WTC11 (cell line): ENCODE measurements around the gene GRK1. TPM values are rescaled to one million over a fixed set of nuclear protein-coding genes. Genes with fewer than 3 reads are reported as not detected.
A peak's percentile ranks its signal among the peaks of the same experiment; 100 is the strongest.

Experiments used
- ATAC-seq: fragments of 200-7000 bp; cut with Tn5 transposase; 2 replicates; pipeline ENCODE4 v1.10.0; 2021; ENCODE audit warnings: mild to moderate bottlenecking, moderate library complexity
- CTCF ChIA-PET: fragments of 300-600 bp; sonication (Branson Sonifier 250); formaldehyde crosslinking; loops from one replicate; lab custom pipeline; 2021; ENCODE audit warnings: antibody characterized with exemption; lab: Charles Lee
- POLR2A ChIA-PET: fragments of 350-600 bp; sonication (Branson Sonifier 250); formaldehyde crosslinking; loops from one replicate; lab custom pipeline; 2021; ENCODE audit warnings: antibody characterized with exemption; lab: Charles Lee
- DNase-seq: peaks from one replicate; pipeline ENCODE4 v3.0.0; 2021; ENCODE audit warnings: low spot score
- H3K27ac Mint-ChIP-seq: 2 replicates; pipeline ENCODE4 v1.8.0; 2021; ENCODE audit warnings: mixed read lengths
- H3K27me3 Mint-ChIP-seq: 2 replicates; pipeline ENCODE4 v1.8.0; 2021; ENCODE audit warnings: low read depth, mild to moderate bottlenecking, moderate library complexity, mixed read lengths
- H3K36me3 Mint-ChIP-seq: 2 replicates; pipeline ENCODE4 v1.8.0; 2021; ENCODE audit warnings: mixed read lengths
- H3K4me1 Mint-ChIP-seq: 2 replicates; pipeline ENCODE4 v1.8.0; 2022; ENCODE audit warnings: mixed read lengths
- H3K4me3 Mint-ChIP-seq: 2 replicates; pipeline ENCODE4 v1.8.0; 2021; ENCODE audit warnings: mild to moderate bottlenecking, moderate library complexity, mixed read lengths
- H3K9me3 Mint-ChIP-seq: 2 replicates; pipeline ENCODE4 v1.8.0; 2021; ENCODE audit warnings: mixed read lengths
- EMX1 ChIP-seq: fragments of 250-450 bp; sonication (Bioruptor Pico); IDR thresholded peaks from 2 replicates; pipeline ENCODE4 v1.8.0; 2021; ENCODE audit warnings: mild to moderate bottlenecking
- GABPB1 ChIP-seq: sonication (generic); formaldehyde crosslinking; IDR thresholded peaks from 2 replicates; pipeline ENCODE4 v1.8.1; 2023; ENCODE audit warnings: mild to moderate bottlenecking, missing genetic modification reagents
- GTF2I ChIP-seq: fragments of 250-450 bp; sonication (Bioruptor Pico); conservative IDR thresholded peaks from 2 replicates; pipeline ENCODE4 v1.4.0; 2021; ENCODE audit warnings: mild to moderate bottlenecking
- JUN ChIP-seq: sonication (generic); formaldehyde crosslinking; IDR thresholded peaks from 2 replicates; pipeline ENCODE4 v1.8.0; 2023; ENCODE audit warnings: mild to moderate bottlenecking, missing genetic modification reagents
- MXD4 ChIP-seq: fragments of 250-450 bp; sonication (Bioruptor Pico); IDR thresholded peaks from 2 replicates; pipeline ENCODE4 v1.8.0; 2021; ENCODE audit warnings: mild to moderate bottlenecking, moderate library complexity, borderline replicate concordance
- NFATC4 ChIP-seq: fragments of 250-450 bp; sonication (Bioruptor Pico); IDR thresholded peaks from 2 replicates; pipeline ENCODE4 v1.9.0; 2021; ENCODE audit warnings: mild to moderate bottlenecking
- OVOL2 ChIP-seq: fragments of 250-450 bp; sonication (Bioruptor Pico); IDR thresholded peaks from 2 replicates; pipeline ENCODE4 v1.9.0; 2021; ENCODE audit warnings: mild to moderate bottlenecking, borderline replicate concordance
- RORB ChIP-seq: fragments of 250-450 bp; sonication (Bioruptor Pico); IDR thresholded peaks from 2 replicates; pipeline ENCODE4 v1.9.0; 2021; ENCODE audit warnings: mild to moderate bottlenecking
- SMAD3 ChIP-seq: sonication (generic); formaldehyde crosslinking; IDR thresholded peaks from 2 replicates; pipeline ENCODE4 v1.8.0; 2022; ENCODE audit warnings: missing genetic modification reagents, mild to moderate bottlenecking, borderline replicate concordance
- TEAD4 ChIP-seq: sonication (generic); formaldehyde crosslinking; IDR thresholded peaks from 2 replicates; pipeline ENCODE4 v1.8.0; 2022; ENCODE audit warnings: mild to moderate bottlenecking, missing genetic modification reagents
- ZNF121 ChIP-seq: sonication (generic); formaldehyde crosslinking; IDR thresholded peaks from 2 replicates; pipeline ENCODE4 v1.8.0; 2023; ENCODE audit warnings: missing genetic modification reagents
- ZNF396 ChIP-seq: fragments of 250-450 bp; sonication (Bioruptor Pico); IDR thresholded peaks from 2 replicates; pipeline ENCODE4 v1.8.0; 2021; ENCODE audit warnings: mild to moderate bottlenecking, moderate library complexity, borderline replicate concordance
- ZNF671 ChIP-seq: fragments of 250-450 bp; sonication (Bioruptor Pico); IDR thresholded peaks from 2 replicates; pipeline ENCODE4 v1.8.0; 2021; ENCODE audit warnings: mild to moderate bottlenecking
- total RNA-seq: library from RNA; stranded (reverse); gene quantifications from 3 replicates; pipeline ENCODE4 v1.2.3, GENCODE V29; 2021
- TF ChIP-seq, protein P1 (sequence below): sonication (generic); formaldehyde crosslinking; IDR thresholded peaks from 2 replicates; pipeline ENCODE4 v1.8.0; 2022; ENCODE audit warnings: missing genetic modification reagents
- TF ChIP-seq, protein P2 (sequence below): sonication (generic); formaldehyde crosslinking; IDR thresholded peaks from 2 replicates; pipeline ENCODE4 v1.8.0; 2023; ENCODE audit warnings: missing genetic modification reagents, mild to moderate bottlenecking, borderline replicate concordance
- TF ChIP-seq, protein P3 (sequence below): fragments of 250-450 bp; sonication (Bioruptor Pico); IDR thresholded peaks from 2 replicates; pipeline ENCODE4 v1.9.0; 2021; ENCODE audit warnings: mild to moderate bottlenecking, borderline replicate concordance

GRK1 gene
- total RNA-seq, 1 experiment from 2014 or later, result 0.17 TPM

DNA sequence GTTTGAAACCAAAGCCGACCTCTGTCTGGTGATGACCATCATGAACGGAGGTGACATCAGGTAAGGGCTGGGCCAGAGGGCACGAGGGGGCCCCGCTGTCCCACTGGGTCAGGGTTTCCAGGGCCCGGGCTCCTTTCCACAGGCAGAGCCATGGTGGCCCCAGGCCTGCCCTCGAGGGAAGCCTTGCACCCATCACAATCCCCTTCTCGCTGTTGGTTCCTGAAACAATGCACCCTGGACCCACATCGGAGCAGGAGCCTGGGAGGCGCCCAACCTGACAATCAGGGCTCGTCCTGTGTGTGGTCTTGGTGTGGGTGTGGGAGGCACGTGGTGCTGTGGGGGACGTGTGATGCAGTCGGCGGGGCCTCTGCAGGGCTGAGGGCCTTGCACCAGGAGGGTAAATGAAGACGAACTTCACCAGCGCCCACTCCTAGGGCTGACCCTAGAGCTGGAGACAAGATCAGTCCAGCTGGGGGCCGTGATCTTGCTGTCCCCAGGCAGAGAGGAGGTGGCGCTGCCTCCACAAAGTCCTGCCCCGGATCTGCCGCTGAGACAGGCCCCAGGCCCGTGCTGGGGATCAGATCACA lies 2.8 kb downstream of the GRK1 start:
- CTCF ChIA-PET, result no interaction called here

More for the DNA sequence above, 2.8 kb downstream of the GRK1 start:
- DNase-seq, result peak; percentile 14
- POLR2A ChIA-PET, result no interaction called here
- no peak overlapping the region for H3K27ac Mint-ChIP-seq
- no peak for TF ChIP-seq TEAD4 (CRISPR knock-in tag)
- TF ChIP-seq, protein P1, sequence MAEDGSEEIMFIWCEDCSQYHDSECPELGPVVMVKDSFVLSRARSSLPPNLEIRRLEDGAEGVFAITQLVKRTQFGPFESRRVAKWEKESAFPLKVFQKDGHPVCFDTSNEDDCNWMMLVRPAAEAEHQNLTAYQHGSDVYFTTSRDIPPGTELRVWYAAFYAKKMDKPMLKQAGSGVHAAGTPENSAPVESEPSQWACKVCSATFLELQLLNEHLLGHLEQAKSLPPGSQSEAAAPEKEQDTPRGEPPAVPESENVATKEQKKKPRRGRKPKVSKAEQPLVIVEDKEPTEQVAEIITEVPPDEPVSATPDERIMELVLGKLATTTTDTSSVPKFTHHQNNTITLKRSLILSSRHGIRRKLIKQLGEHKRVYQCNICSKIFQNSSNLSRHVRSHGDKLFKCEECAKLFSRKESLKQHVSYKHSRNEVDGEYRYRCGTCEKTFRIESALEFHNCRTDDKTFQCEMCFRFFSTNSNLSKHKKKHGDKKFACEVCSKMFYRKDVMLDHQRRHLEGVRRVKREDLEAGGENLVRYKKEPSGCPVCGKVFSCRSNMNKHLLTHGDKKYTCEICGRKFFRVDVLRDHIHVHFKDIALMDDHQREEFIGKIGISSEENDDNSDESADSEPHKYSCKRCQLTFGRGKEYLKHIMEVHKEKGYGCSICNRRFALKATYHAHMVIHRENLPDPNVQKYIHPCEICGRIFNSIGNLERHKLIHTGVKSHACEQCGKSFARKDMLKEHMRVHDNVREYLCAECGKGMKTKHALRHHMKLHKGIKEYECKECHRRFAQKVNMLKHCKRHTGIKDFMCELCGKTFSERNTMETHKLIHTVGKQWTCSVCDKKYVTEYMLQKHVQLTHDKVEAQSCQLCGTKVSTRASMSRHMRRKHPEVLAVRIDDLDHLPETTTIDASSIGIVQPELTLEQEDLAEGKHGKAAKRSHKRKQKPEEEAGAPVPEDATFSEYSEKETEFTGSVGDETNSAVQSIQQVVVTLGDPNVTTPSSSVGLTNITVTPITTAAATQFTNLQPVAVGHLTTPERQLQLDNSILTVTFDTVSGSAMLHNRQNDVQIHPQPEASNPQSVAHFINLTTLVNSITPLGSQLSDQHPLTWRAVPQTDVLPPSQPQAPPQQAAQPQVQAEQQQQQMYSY (CRISPR knock-in tag), result no peak
- TF ChIP-seq RORB (CRISPR knock-in tag), result no peak
- no peak for TF ChIP-seq NFATC4 (CRISPR knock-in tag)
- TF ChIP-seq, protein P2, sequence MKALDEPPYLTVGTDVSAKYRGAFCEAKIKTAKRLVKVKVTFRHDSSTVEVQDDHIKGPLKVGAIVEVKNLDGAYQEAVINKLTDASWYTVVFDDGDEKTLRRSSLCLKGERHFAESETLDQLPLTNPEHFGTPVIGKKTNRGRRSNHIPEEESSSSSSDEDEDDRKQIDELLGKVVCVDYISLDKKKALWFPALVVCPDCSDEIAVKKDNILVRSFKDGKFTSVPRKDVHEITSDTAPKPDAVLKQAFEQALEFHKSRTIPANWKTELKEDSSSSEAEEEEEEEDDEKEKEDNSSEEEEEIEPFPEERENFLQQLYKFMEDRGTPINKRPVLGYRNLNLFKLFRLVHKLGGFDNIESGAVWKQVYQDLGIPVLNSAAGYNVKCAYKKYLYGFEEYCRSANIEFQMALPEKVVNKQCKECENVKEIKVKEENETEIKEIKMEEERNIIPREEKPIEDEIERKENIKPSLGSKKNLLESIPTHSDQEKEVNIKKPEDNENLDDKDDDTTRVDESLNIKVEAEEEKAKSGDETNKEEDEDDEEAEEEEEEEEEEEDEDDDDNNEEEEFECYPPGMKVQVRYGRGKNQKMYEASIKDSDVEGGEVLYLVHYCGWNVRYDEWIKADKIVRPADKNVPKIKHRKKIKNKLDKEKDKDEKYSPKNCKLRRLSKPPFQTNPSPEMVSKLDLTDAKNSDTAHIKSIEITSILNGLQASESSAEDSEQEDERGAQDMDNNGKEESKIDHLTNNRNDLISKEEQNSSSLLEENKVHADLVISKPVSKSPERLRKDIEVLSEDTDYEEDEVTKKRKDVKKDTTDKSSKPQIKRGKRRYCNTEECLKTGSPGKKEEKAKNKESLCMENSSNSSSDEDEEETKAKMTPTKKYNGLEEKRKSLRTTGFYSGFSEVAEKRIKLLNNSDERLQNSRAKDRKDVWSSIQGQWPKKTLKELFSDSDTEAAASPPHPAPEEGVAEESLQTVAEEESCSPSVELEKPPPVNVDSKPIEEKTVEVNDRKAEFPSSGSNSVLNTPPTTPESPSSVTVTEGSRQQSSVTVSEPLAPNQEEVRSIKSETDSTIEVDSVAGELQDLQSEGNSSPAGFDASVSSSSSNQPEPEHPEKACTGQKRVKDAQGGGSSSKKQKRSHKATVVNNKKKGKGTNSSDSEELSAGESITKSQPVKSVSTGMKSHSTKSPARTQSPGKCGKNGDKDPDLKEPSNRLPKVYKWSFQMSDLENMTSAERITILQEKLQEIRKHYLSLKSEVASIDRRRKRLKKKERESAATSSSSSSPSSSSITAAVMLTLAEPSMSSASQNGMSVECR (CRISPR knock-in tag), result no peak
- TF ChIP-seq JUN (CRISPR knock-in tag), result no peak
- no peak for TF ChIP-seq SMAD3 (CRISPR knock-in tag)
- no peak for TF ChIP-seq OVOL2 (CRISPR knock-in tag)
- TF ChIP-seq GTF2I, result no peak
- TF ChIP-seq ZNF396 (CRISPR knock-in tag), result no peak
- TF ChIP-seq EMX1 (CRISPR knock-in tag), result no peak
- TF ChIP-seq ZNF121, result no peak
- TF ChIP-seq, protein P3, sequence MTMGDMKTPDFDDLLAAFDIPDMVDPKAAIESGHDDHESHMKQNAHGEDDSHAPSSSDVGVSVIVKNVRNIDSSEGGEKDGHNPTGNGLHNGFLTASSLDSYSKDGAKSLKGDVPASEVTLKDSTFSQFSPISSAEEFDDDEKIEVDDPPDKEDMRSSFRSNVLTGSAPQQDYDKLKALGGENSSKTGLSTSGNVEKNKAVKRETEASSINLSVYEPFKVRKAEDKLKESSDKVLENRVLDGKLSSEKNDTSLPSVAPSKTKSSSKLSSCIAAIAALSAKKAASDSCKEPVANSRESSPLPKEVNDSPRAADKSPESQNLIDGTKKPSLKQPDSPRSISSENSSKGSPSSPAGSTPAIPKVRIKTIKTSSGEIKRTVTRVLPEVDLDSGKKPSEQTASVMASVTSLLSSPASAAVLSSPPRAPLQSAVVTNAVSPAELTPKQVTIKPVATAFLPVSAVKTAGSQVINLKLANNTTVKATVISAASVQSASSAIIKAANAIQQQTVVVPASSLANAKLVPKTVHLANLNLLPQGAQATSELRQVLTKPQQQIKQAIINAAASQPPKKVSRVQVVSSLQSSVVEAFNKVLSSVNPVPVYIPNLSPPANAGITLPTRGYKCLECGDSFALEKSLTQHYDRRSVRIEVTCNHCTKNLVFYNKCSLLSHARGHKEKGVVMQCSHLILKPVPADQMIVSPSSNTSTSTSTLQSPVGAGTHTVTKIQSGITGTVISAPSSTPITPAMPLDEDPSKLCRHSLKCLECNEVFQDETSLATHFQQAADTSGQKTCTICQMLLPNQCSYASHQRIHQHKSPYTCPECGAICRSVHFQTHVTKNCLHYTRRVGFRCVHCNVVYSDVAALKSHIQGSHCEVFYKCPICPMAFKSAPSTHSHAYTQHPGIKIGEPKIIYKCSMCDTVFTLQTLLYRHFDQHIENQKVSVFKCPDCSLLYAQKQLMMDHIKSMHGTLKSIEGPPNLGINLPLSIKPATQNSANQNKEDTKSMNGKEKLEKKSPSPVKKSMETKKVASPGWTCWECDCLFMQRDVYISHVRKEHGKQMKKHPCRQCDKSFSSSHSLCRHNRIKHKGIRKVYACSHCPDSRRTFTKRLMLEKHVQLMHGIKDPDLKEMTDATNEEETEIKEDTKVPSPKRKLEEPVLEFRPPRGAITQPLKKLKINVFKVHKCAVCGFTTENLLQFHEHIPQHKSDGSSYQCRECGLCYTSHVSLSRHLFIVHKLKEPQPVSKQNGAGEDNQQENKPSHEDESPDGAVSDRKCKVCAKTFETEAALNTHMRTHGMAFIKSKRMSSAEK, result no peak
- no peak for TF ChIP-seq GABPB1
- no peak for TF ChIP-seq MXD4 (CRISPR knock-in tag)
- TF ChIP-seq ZNF671, result no peak
- TF ChIP-seq, all 79 proteins: peak for 0
- Mint-ChIP-seq H3K4me1 (no peaks in the 10 kb centered on the region), H3K4me3 (no peak overlapping the region), H3K9me3 (peaks cover 5% of the 10 kb centered on the region), H3K36me3 (no peaks in the 10 kb centered on the region), H3K27me3 (no peaks in the 10 kb centered on the region)
- ATAC-seq, result no peak
